Endothelial cell of umbilical vein (primary cell): Measurements from ENCODE around the gene MCM3AP. TPM values are rescaled to one million over a fixed set of nuclear protein-coding genes. Genes with fewer than 3 reads are reported as not detected.
"Not testable (repeated sequence)": the region's sequence is repeated elsewhere in the genome, so short reads cannot be mapped to it uniquely, and the experiment has no call there.

ENCODE experiments used
- BruUV-seq: library from RNA; stranded (reverse); fragments of 400-500 nt; replicated peaks from 2 replicates; lab custom pipeline; 2021; lab: Mats Ljungman, UMichigan
- CTCF ChIA-PET: fragments of 300-600, 350-600 bp; sonication (Branson Sonifier 250); formaldehyde crosslinking; loops from one replicate; lab custom pipeline; 2021; ENCODE audit warnings: antibody characterized with exemption, inconsistent platforms; lab: Charles Lee
- POLR2A ChIA-PET: fragments of 300-600, 350-600 bp; sonication (Branson Sonifier 250); formaldehyde crosslinking; loops from one replicate; lab custom pipeline; 2021; ENCODE audit warnings: antibody characterized with exemption, inconsistent platforms; lab: Charles Lee
- DNase-seq: peaks from one replicate; pipeline ENCODE4 v3.0.0-alpha.2; 2011; ENCODE audit warnings: low read depth, low spot score
- FAIRE-seq: peaks from 2 replicates; lab custom pipeline; 2011; peaks lifted over from hg19 to GRCh38; lab: Jason Lieb, UNC
- H2AFZ ChIP-seq: 2 replicates; pipeline ENCODE4 v1.6.0; 2012; ENCODE audit warnings: low read depth, low read length, control low read depth, inconsistent platforms
- H3K27ac ChIP-seq: 2 replicates; pipeline ENCODE4 v1.5.1; 2011; ENCODE audit warnings: low read depth, mild to moderate bottlenecking, control low read depth, low read length, moderate library complexity; ENCODE audit not compliant: insufficient read depth
- H3K27me3 ChIP-seq, 2 experiments: 2 replicates each; pipeline versions ENCODE4 v1.6.0 to v1.6.1; 2011; ENCODE audit warnings: low read length in 2 of 2, mixed read lengths in 1 of 2; ENCODE audit not compliant: control insufficient read depth in 2 of 2, insufficient read depth in 2 of 2
- H3K36me3 ChIP-seq, 2 experiments: 2 replicates in 1 of 2; 3 replicates in 1 of 2; pipeline ENCODE4 v1.5.1; 2011; ENCODE audit warnings: low read length in 2 of 2, mild to moderate bottlenecking in 1 of 2, moderate library complexity in 1 of 2; ENCODE audit not compliant: control insufficient read depth in 2 of 2, insufficient read depth in 2 of 2; ENCODE audit errors: extremely low read depth in 1 of 2
- H3K4me1 ChIP-seq: 3 replicates; pipeline ENCODE4 v1.5.1; 2011; ENCODE audit warnings: mild to moderate bottlenecking, low read length; ENCODE audit not compliant: control insufficient read depth, insufficient read depth; ENCODE audit errors: extremely low read depth
- H3K4me2 ChIP-seq: 2 replicates; pipeline ENCODE4 v1.6.1; 2011; ENCODE audit warnings: low read length, control low read depth, mixed read lengths; ENCODE audit not compliant: insufficient read depth
- H3K4me3 ChIP-seq, 3 experiments: fragments of 200-600 bp in 1 of 3; sonication (generic), shearing (Covaris generic) in 1 of 3; replicated peaks in 1 of 3; 2 replicates each; pipeline ENCODE4 v1.5.1; 2011 to 2016; ENCODE audit warnings: control low read depth in 3 of 3, low read length in 3 of 3, mild to moderate bottlenecking in 2 of 3, inconsistent platforms in 1 of 3, low read depth in 1 of 3, moderate library complexity in 1 of 3; ENCODE audit not compliant: insufficient read depth in 1 of 3
- H3K79me2 ChIP-seq: 2 replicates; pipeline ENCODE4 v1.6.0; 2012; ENCODE audit warnings: low read length, inconsistent platforms; ENCODE audit not compliant: control insufficient read depth, insufficient read depth
- H3K9ac ChIP-seq: replicated peaks from 2 replicates; pipeline ENCODE3; 2011; ENCODE audit warnings: low read length, control low read depth; ENCODE audit not compliant: insufficient read depth; ENCODE audit errors: extremely low read depth
- H3K9me1 ChIP-seq: replicated peaks from 3 replicates; pipeline ENCODE4 v1.6.0; 2011; ENCODE audit warnings: mild to moderate bottlenecking, low read length; ENCODE audit not compliant: control insufficient read depth, insufficient read depth; ENCODE audit errors: extremely low read depth
- H3K9me3 ChIP-seq: replicated peaks from 2 replicates; pipeline ENCODE4 v1.5.1; 2012; ENCODE audit warnings: low read length, inconsistent platforms; ENCODE audit not compliant: control insufficient read depth, insufficient read depth
- H4K20me1 ChIP-seq: replicated peaks from 2 replicates; pipeline ENCODE3; 2011; ENCODE audit warnings: mild to moderate bottlenecking, low read length; ENCODE audit not compliant: control insufficient read depth, insufficient read depth; ENCODE audit errors: extremely low read depth
- EZH2 ChIP-seq: IDR thresholded peaks from 2 replicates; pipeline ENCODE4 v1.6.1; 2012; ENCODE audit warnings: borderline replicate concordance, low read depth, mild to moderate bottlenecking, moderate library complexity, low read length, inconsistent platforms; ENCODE audit not compliant: severe bottlenecking
- GATA2 ChIP-seq: IDR thresholded peaks from 2 replicates; pipeline ENCODE4 v1.7.0; 2011; ENCODE audit warnings: low read depth, mild to moderate bottlenecking, moderate library complexity, mixed read lengths, low read length; ENCODE audit not compliant: insufficient read length, insufficient read depth
- POLR2AphosphoS5 ChIP-seq: IDR thresholded peaks from 2 replicates; pipeline ENCODE4 v1.6.1; 2012; ENCODE audit warnings: low read depth, mild to moderate bottlenecking, control low read depth, low read length, moderate library complexity; ENCODE audit not compliant: insufficient read depth
- dilution Hi-C: fragments of 300-500 bp; cut with MboI; formaldehyde crosslinking; loops from one replicate; pipeline ENCODE4 v1.15.0; 2019; ENCODE audit warnings: low sequenced_read_pairs; ENCODE audit not compliant: extremely low pct_ligation_motif_present
- intact Hi-C: fragments of 100-400 bp; cut with micrococcal nuclease; formaldehyde crosslinking; loops from one replicate; pipeline ENCODE4 v1.10.0; 2022
- polyA plus RNA-seq, 4 experiments: library from polyadenylated mRNA; depleted of rRNA in 3 of 4; stranded (reverse) in 3 of 4; unstranded in 1 of 4; fragments of >200 nt; gene quantifications; 2 replicates each; pipeline versions ENCODE4 v1.2.1 to v1.2.3, GENCODE V29; 2011 to 2012; ENCODE audit warnings: missing spikeins in 1 of 4
- total RNA-seq: library from RNA; stranded (reverse); gene quantifications from 2 replicates; pipeline ENCODE4 v1.2.3, GENCODE V29; 2021
- TF ChIP-seq, protein P1 (sequence below): IDR thresholded peaks from 2 replicates; pipeline ENCODE4 v1.6.1; 2011; ENCODE audit not compliant: insufficient read depth, insufficient read length

The MCM3AP gene
- total and polyA plus RNA-seq, 2 donors (not counting 3 experiments of a cell fraction or from before 2014, with no cell fraction given) = 37.9 to 115 TPM

DNA sequence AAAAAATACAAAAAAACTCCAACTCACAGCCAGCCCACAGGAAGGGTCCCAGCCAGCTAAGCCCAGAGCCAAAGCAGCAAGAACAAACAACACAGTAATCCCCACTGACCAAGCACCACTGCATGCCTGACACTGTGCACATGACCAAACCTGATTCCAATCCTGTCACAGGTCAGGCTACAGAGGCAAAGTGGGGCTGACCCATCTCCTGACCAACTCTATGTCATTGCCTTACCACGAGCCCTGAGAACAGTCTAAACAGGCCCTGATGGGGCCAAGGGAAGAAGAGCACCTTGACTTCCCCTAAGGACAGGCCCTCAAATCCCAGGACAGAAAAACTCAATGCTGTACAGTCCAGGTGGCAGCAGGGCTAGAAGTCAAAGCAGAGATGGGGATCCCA is 59.3 kb downstream of the MCM3AP start:
- FAIRE-seq (peak; percentile 66), DNase-seq (no peak)
- TF ChIP-seq POLR2AphosphoS5 (no peak), GATA2 (no peak), EZH2 (no peak)
- TF ChIP-seq, protein P1, sequence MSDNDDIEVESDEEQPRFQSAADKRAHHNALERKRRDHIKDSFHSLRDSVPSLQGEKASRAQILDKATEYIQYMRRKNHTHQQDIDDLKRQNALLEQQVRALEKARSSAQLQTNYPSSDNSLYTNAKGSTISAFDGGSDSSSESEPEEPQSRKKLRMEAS = no peak
- dilution Hi-C loops = no loop called here
- Histone ChIP-seq H3K27ac (no peak overlapping the region), H3K9me1 (no peaks in the 10 kb centered on the region), H3K4me3 (no peak overlapping the region), H4K20me1 (no peaks in the 10 kb centered on the region), H3K27me3 (no peaks in the 10 kb centered on the region), H3K36me3 (peaks cover 5 to 6% of the 10 kb centered on the region in 2 experiments), H3K79me2 (peaks cover 52% of the 10 kb centered on the region), H3K9ac (no peak overlapping the region), H3K4me2 (peak overlapping the region; percentile 78), H3K9me3 (no peaks in the 10 kb centered on the region), H3K4me1 (peaks cover 22% of the 10 kb centered on the region), H2AFZ (no peak overlapping the region)
- POLR2A ChIA-PET = no interaction called here
- BruUV-seq = no TSS peak
- CTCF ChIA-PET = interaction anchor here (1.7 kb wide), 1 partner anchor 73 kb away, joined by 4 read pairs; no protein-coding TSS in a partner anchor
- intact Hi-C loops = loop anchor here (5.0 kb wide), 2 partner anchors 79 to 254 kb away; no protein-coding TSS in a partner anchor

DNA sequence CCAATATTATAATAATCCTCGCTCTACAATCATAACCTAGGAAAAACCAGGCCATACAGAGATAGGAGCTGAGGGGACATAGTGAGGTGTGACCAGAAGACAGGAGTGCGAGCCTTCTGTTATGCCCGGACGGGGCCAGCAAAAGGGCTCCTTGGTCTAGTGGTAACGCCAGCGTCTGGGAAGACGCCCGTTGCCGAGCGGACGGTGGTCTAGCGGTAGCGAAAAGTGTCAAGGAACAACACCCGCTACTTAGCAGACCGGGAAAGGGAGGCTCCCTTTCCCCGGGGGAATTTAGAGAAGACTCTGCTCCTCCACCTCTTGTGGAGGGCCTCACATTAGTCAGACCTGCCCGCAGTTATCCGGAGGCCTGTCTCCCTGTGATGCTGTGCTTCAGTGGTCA is 61.8 kb downstream of the MCM3AP start:
- dilution Hi-C loops, H3K27ac ChIP-seq, H3K4me2 ChIP-seq, H3K9ac ChIP-seq, H3K9me3 ChIP-seq, intact Hi-C loops, BruUV-seq, H3K27me3 ChIP-seq, H3K9me1 ChIP-seq, H2AFZ ChIP-seq, FAIRE-seq, DNase-seq, H4K20me1 ChIP-seq, H3K4me3 ChIP-seq, POLR2A ChIA-PET: not testable (repeated sequence)
- H3K36me3 ChIP-seq = peaks cover 6 to 10% of the 10 kb centered on the region in 2 experiments
- H3K4me1 ChIP-seq = peaks cover 15% of the 10 kb centered on the region
- peaks cover 54% of the 10 kb centered on the region for H3K79me2 ChIP-seq
- CTCF ChIA-PET = interaction anchor here (1.6 kb wide), 1 partner anchor 80 kb away, joined by 9 read pairs; no protein-coding TSS in a partner anchor
